GM04503 (cell line): ENCODE measurements around the gene TAS2R8.
"Not testable (repeated sequence)": the region's sequence is repeated elsewhere in the genome, so short reads cannot be mapped to it uniquely, and the experiment has no call there.

ENCODE experiments used
- DNase-seq: peaks from one replicate; pipeline ENCODE4 v3.0.0-alpha.2; 2012; ENCODE audit warnings: low read depth

TAS2R8 gene

GRCh38 chr12:10807186-10807585 is at the start of gene TAS2R8:
TSS of gene TAS2R8 (minus strand) at chr12:10807286. CDS start at chr12:10806980, 306 bp downstream.
- DNase-seq: no peak

GRCh38 chr12:10855807-10856206 is 48.7 kb upstream of the TAS2R8 start:
- DNase-seq: no peak

GRCh38 chr12:10853776-10854175 is 46.7 kb upstream of the TAS2R8 start:
- DNase-seq: no peak

GRCh38 chr12:10851243-10851858 is 44.3 kb upstream of the TAS2R8 start:
- DNase-seq: no peak

GRCh38 chr12:10849425-10849878 is 42.4 kb upstream of the TAS2R8 start, which contains the start of gene PRR4:
TSS of gene PRR4 (minus strand) at chr12:10849475. CDS start at chr12:10849437, 38 bp downstream.
- no peak for DNase-seq

GRCh38 chr12:10847744-10848143 is 40.7 kb upstream of the TAS2R8 start:
- no peak for DNase-seq

GRCh38 chr12:10842862-10843261 is 35.8 kb upstream of the TAS2R8 start:
- no peak for DNase-seq

- no peak for DNase-seq
Observed at GRCh38 chr12:10838461-10838860, 31.4 kb upstream of the TAS2R8 start.

- peak; percentile 2 for DNase-seq
Observed at GRCh38 chr12:10829994-10830393, 22.9 kb upstream of the TAS2R8 start.

- no peak for DNase-seq
Observed at GRCh38 chr12:10826258-10826657, 19.2 kb upstream of the TAS2R8 start, which contains the start of gene TAS2R10. TSS of gene TAS2R10 (minus strand) at chr12:10826358. CDS start at chr12:10826269, 89 bp downstream.

GRCh38 chr12:10824957-10825356 is 17.9 kb upstream of the TAS2R8 start:
- no peak for DNase-seq

GRCh38 chr12:10811883-10812536 is 4.9 kb upstream of the TAS2R8 start:
- no peak for DNase-seq

- no peak for DNase-seq
Observed at GRCh38 chr12:10810068-10810467, 3.0 kb upstream of the TAS2R8 start, which contains the start of gene TAS2R9. TSS of gene TAS2R9 (minus strand) at chr12:10810168. CDS start at chr12:10810075, 93 bp downstream.

- no peak for DNase-seq
Observed at GRCh38 chr12:10802587-10802986, 4.5 kb downstream of the TAS2R8 start, which contains the start of gene TAS2R7. TSS of gene TAS2R7 (minus strand) at chr12:10802627. CDS start at chr12:10802570, 57 bp downstream.

- DNase-seq: no peak
Observed at GRCh38 chr12:10801741-10802140, 5.3 kb downstream of the TAS2R8 start.

GRCh38 chr12:10794222-10794621 is 12.9 kb downstream of the TAS2R8 start:
- no peak for DNase-seq

- not testable (repeated sequence) for DNase-seq
Observed at GRCh38 chr12:10791769-10792168, 15.3 kb downstream of the TAS2R8 start.

- no peak for DNase-seq
Observed at GRCh38 chr12:10783252-10783651, 23.8 kb downstream of the TAS2R8 start.

GRCh38 chr12:10779103-10779502 is 28.0 kb downstream of the TAS2R8 start:
- no peak for DNase-seq

GRCh38 chr12:10771132-10771733 is 35.9 kb downstream of the TAS2R8 start:
- no peak for DNase-seq

GRCh38 chr12:10759657-10760056 is 47.4 kb downstream of the TAS2R8 start:
- DNase-seq: no peak

GRCh38 chr12:10756194-10756593 is 50.9 kb downstream of the TAS2R8 start:
- DNase-seq: no peak
